OCI-LY1 (cell line): ENCODE results near the gene GABRG3.

ENCODE experiments used
- H2AFZ ChIP-seq: fragments of 200-600 bp; sonication (generic), shearing (Covaris generic); 2 replicates; pipeline ENCODE4 v1.6.0; 2014; ENCODE audit warnings: antibody characterized with exemption, mild to moderate bottlenecking, low read length
- H3F3A ChIP-seq: fragments of 200-600 bp; sonication (generic), shearing (Covaris generic); 2 replicates; pipeline ENCODE4 v1.6.0; 2014; ENCODE audit warnings: mild to moderate bottlenecking, antibody characterized with exemption, low read length, moderate library complexity; ENCODE audit not compliant: insufficient read depth
- H3K27ac ChIP-seq: fragments of 200-600 bp; sonication (generic); 2 replicates; pipeline ENCODE4 v1.5.1; 2014; ENCODE audit warnings: low read length, mixed run types, mild to moderate bottlenecking, low read depth; ENCODE audit not compliant: poor library complexity, severe bottlenecking
- H3K27me3 ChIP-seq: fragments of 200-600 bp; sonication (generic); 2 replicates; pipeline ENCODE4 v1.6.0; 2014; ENCODE audit warnings: antibody characterized with exemption, mild to moderate bottlenecking, low read length, moderate library complexity; ENCODE audit not compliant: insufficient read depth
- H3K36me3 ChIP-seq: fragments of 200-600 bp; sonication (generic); 2 replicates; pipeline ENCODE4 v1.6.1; 2014; ENCODE audit warnings: mild to moderate bottlenecking, antibody characterized with exemption, low read length, moderate library complexity, mixed read lengths; ENCODE audit not compliant: insufficient read depth
- H3K4me1 ChIP-seq: fragments of 200-600 bp; sonication (generic); 2 replicates; pipeline ENCODE4 v1.5.1; 2014; ENCODE audit warnings: mild to moderate bottlenecking, low read length, moderate library complexity; ENCODE audit not compliant: insufficient read depth, severe bottlenecking
- H3K4me2 ChIP-seq: fragments of 200-600 bp; sonication (generic), shearing (Covaris generic); 2 replicates; pipeline ENCODE4 v1.6.1; 2014; ENCODE audit warnings: low read length
- H3K4me3 ChIP-seq: fragments of 200-600 bp; sonication (generic); 2 replicates; pipeline ENCODE4 v1.5.1; 2014; ENCODE audit warnings: low read length, low read depth, mild to moderate bottlenecking, mixed read lengths; ENCODE audit not compliant: poor library complexity, severe bottlenecking
- H3K79me2 ChIP-seq: fragments of 200-600 bp; shearing (Covaris generic); 2 replicates; pipeline ENCODE4 v1.6.1; 2016; ENCODE audit warnings: mixed run types, low read length, mixed read lengths; ENCODE audit not compliant: insufficient read depth
- H3K9ac ChIP-seq: fragments of 200-600 bp; sonication (generic), shearing (Covaris generic); 2 replicates; pipeline ENCODE4 v1.6.1; 2014; ENCODE audit warnings: mild to moderate bottlenecking, low read length, mixed read lengths
- H3K9me2 ChIP-seq: fragments of 200-600 bp; sonication (generic), shearing (Covaris generic); 2 replicates; pipeline ENCODE4 v1.6.1; 2014; ENCODE audit warnings: low read depth, mild to moderate bottlenecking, low read length, mixed read lengths
- H3K9me3 ChIP-seq: fragments of 200-600 bp; shearing (Covaris generic); 2 replicates; pipeline ENCODE4 v1.6.1; 2014; ENCODE audit warnings: low read length, mixed read lengths
- H4K20me1 ChIP-seq: fragments of 200-600 bp; sonication (generic), shearing (Covaris generic); 2 replicates; pipeline ENCODE4 v1.6.0; 2016; ENCODE audit warnings: mild to moderate bottlenecking, low read length; ENCODE audit not compliant: insufficient read depth
- CTCF ChIP-seq: fragments of 200-600 bp; sonication (generic), shearing (Covaris generic); IDR thresholded peaks from 2 replicates; pipeline ENCODE4 v1.5.1; 2017; ENCODE audit warnings: mild to moderate bottlenecking, antibody characterized with exemption, low read length, moderate library complexity, mixed read lengths
- EZH2 ChIP-seq: fragments of 200-600 bp; sonication (generic), shearing (Covaris generic); IDR thresholded peaks from 2 replicates; pipeline ENCODE4 v1.8.0; 2017; ENCODE audit warnings: borderline replicate concordance, mixed run types, mild to moderate bottlenecking, antibody characterized with exemption, low read length, moderate library complexity, mixed read lengths

Gene GABRG3

GRCh38 chr15:27254055-27254454 lies 283.1 kb downstream of the GABRG3 start:
- TF ChIP-seq CTCF (no peak), EZH2 (no peak)
- no peaks in the 10 kb centered on the region for H3K27me3 ChIP-seq
- H3K36me3 ChIP-seq: no peaks in the 10 kb centered on the region
- no peaks in the 10 kb centered on the region for H3K9me2 ChIP-seq
- no peak overlapping the region for H2AFZ ChIP-seq
- H4K20me1 ChIP-seq: no peaks in the 10 kb centered on the region
- no peaks in the 10 kb centered on the region for H3K4me1 ChIP-seq
- H3K9ac ChIP-seq: no peak overlapping the region
- no peak overlapping the region for H3K27ac ChIP-seq
- H3K9me3 ChIP-seq: no peaks in the 10 kb centered on the region
- no peaks in the 10 kb centered on the region for H3F3A ChIP-seq
- no peak overlapping the region for H3K4me2 ChIP-seq
- no peak overlapping the region for H3K4me3 ChIP-seq
- no peaks in the 10 kb centered on the region for H3K79me2 ChIP-seq

GRCh38 chr15:27254801-27255200 lies 283.8 kb downstream of the GABRG3 start:
- Histone ChIP-seq H3K4me1 (no peaks in the 10 kb centered on the region), H2AFZ (no peak overlapping the region), H3F3A (no peaks in the 10 kb centered on the region), H4K20me1 (no peaks in the 10 kb centered on the region), H3K4me2 (no peak overlapping the region), H3K27me3 (no peaks in the 10 kb centered on the region), H3K9me3 (no peaks in the 10 kb centered on the region), H3K9me2 (no peaks in the 10 kb centered on the region), H3K9ac (no peak overlapping the region), H3K79me2 (no peaks in the 10 kb centered on the region), H3K27ac (no peak overlapping the region), H3K4me3 (no peak overlapping the region), H3K36me3 (no peaks in the 10 kb centered on the region)
- no peak for TF ChIP-seq CTCF
- TF ChIP-seq EZH2: no peak

- Histone ChIP-seq H3K27ac (no peak overlapping the region), H3F3A (no peaks in the 10 kb centered on the region), H3K9me3 (no peaks in the 10 kb centered on the region), H3K9ac (no peak overlapping the region), H3K27me3 (no peaks in the 10 kb centered on the region), H3K79me2 (no peaks in the 10 kb centered on the region), H3K4me3 (no peak overlapping the region), H3K9me2 (no peaks in the 10 kb centered on the region), H3K36me3 (no peaks in the 10 kb centered on the region), H2AFZ (no peak overlapping the region), H4K20me1 (no peaks in the 10 kb centered on the region), H3K4me1 (no peaks in the 10 kb centered on the region), H3K4me2 (no peak overlapping the region)
- no peak for TF ChIP-seq CTCF
Observed at GRCh38 chr15:27256446-27256845, 285.5 kb downstream of the GABRG3 start.
